ENCODE results near the gene NPM1. TPM values are rescaled to one million over a fixed set of nuclear protein-coding genes. Genes with fewer than 3 reads are reported as not detected.
A peak's percentile ranks its signal among the peaks of the same experiment; 100 is the strongest.
"Not testable (repeated sequence)": the region's sequence is repeated elsewhere in the genome, so short reads cannot be mapped to it uniquely, and the experiment has no call there.

Gene NPM1
- total RNA-seq, 2 donors from 2014 or later, result 1,349 to 2,333 TPM

DNA sequence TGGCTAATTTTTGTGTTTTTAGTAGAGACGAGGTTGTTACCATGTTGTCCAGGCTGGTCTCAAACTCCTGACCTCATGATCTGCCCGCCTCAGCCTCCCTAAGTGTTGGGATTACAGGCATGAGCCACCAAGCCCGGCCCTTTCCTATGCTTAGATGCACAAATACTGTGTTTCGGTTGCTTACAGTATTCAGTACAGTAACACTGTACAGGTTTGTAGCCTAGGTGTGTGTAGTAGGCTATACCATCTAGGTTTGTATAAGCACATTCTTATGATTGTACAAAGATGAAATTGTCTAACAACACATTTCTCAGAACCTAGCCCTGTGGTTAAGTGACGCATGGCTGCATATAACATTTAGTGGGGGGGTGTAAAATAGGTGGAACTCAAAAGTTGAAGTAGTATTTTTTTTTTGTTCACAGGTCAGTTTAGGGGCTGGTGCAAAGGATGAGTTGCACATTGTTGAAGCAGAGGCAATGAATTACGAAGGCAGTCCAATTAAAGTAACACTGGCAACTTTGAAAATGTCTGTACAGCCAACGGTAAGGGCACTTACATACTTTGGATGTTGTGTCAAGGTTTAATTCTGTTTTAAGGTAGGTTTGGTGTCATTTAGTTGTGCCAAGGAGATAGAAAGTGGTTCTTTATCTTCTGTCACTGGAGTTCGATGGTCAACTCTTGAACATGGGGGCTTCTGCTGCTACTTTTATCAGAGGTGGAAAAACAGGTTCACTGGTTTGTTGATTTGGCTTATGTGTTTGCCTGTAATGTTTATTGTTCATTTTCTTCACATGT is 3.4 kb downstream of the NPM1 start:
- Mint-ChIP-seq H3K27ac (peak overlapping the region; percentile 89 to 96), H3K27me3 (no peaks in the 10 kb centered on the region), H3K36me3 (peaks cover 52% of the 10 kb centered on the region), H3K9me3 (no peaks in the 10 kb centered on the region), H3K4me1 (ENCODE audit: low read depth in 2 of 2) (peaks cover 53 to 68% of the 10 kb centered on the region in 2 donors), H3K4me3 (peak overlapping the region; percentile 86)
- ATAC-seq (no peak), DNase-seq (ENCODE audit: low spot score) (no peak)

DNA sequence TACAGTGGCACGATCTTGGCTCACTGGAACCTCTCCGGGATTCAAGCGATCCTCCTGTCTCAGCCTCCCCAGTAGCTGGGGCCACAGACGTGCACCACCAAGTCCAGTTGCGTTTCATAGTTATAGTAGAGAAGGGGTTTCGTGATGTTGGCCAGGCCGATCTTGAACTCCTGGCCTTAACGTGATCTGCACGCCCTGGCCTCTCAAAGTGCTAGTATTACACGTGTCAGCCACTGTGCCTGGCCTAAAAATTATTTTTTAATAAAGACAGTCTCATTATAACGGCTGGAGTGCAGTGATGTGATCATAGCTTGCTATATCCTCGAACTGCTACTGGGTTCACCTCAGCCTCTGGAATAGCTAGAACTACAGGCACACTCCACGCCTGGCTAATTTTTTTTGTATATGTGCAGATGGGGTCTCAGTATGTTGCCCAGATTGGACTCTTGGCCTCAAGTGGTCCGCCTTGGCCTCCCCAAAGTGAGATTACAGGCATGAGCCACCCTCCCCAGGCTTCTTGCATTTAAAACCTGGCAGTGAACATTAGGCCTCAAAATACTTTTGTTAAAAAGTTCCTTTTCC is 4.4 kb downstream of the NPM1 start:
- peak overlapping the region; percentile 19 to 78 for H3K27ac Mint-ChIP-seq
- H3K9me3 Mint-ChIP-seq, result no peaks in the 10 kb centered on the region
- peaks cover 55% of the 10 kb centered on the region for H3K36me3 Mint-ChIP-seq
- no peaks in the 10 kb centered on the region for H3K27me3 Mint-ChIP-seq
- DNase-seq (ENCODE audit: low spot score) (no peak), ATAC-seq (no peak)
- H3K4me3 Mint-ChIP-seq, result peak overlapping the region; percentile 57
- peaks cover 55 to 67% of the 10 kb centered on the region in 2 donors for H3K4me1 Mint-ChIP-seq (ENCODE audit: low read depth in 2 of 2)

DNA sequence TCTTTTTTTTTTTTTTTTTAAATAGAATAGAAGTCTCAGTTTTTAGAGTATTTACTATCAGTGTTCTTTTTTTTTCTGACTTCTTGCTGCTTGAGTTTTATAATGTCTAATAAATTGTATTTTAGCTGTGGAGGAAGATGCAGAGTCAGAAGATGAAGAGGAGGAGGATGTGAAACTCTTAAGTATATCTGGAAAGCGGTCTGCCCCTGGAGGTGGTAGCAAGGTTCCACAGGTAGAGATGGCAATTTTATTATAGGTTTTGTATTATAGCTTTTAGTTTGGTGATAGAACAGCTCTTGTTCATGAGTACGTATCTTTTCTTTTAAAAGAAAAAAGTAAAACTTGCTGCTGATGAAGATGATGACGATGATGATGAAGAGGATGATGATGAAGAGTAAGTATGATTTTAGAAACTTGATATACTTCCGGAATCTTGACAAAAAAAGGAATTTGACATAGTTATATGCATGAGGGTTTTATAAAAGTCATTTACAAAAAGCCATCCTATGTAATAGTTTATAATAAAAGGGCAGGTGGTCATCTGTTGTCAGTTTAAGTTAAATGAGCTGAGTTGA is 5.0 kb downstream of the NPM1 start:
- ATAC-seq (no peak), DNase-seq (ENCODE audit: low spot score) (no peak)
- H3K36me3 Mint-ChIP-seq, result peaks cover 58% of the 10 kb centered on the region
- no peaks in the 10 kb centered on the region for H3K27me3 Mint-ChIP-seq
- no peaks in the 10 kb centered on the region for H3K9me3 Mint-ChIP-seq
- peak overlapping the region; percentile 57 for H3K4me3 Mint-ChIP-seq
- peak overlapping the region; percentile 19 to 78 for H3K27ac Mint-ChIP-seq
- peaks cover 55 to 65% of the 10 kb centered on the region in 2 donors for H3K4me1 Mint-ChIP-seq (ENCODE audit: low read depth in 2 of 2)

DNA sequence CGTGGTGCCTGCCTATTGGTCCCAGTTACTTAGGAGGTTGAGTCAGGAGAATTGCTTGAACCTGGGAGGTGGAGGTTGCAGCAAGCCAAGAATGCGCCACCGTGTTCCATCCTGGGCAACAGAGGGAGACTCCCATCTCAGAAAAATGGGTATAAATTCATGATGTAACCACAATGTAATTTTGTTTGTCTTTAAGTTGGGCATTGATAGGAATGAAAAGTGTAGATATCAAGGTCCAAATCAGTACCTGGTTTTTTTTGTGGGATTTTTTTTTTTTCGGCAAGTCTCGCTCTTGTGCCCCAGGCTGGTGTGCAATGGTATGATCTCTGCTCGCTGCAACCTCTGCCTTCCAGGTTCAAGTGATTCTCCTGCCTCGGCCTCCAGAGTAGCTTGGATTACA is 7.4 kb downstream of the NPM1 start:
- Mint-ChIP-seq H3K27ac (peak overlapping the region; percentile 22 to 33), H3K36me3 (peaks cover 51% of the 10 kb centered on the region), H3K9me3 (no peaks in the 10 kb centered on the region), H3K27me3 (no peaks in the 10 kb centered on the region), H3K4me1 (ENCODE audit: low read depth in 2 of 2) (peaks cover 45 to 60% of the 10 kb centered on the region in 2 donors), H3K4me3 (peak overlapping the region; percentile 41)
- ATAC-seq (no peak), DNase-seq (ENCODE audit: low spot score) (no peak)

DNA sequence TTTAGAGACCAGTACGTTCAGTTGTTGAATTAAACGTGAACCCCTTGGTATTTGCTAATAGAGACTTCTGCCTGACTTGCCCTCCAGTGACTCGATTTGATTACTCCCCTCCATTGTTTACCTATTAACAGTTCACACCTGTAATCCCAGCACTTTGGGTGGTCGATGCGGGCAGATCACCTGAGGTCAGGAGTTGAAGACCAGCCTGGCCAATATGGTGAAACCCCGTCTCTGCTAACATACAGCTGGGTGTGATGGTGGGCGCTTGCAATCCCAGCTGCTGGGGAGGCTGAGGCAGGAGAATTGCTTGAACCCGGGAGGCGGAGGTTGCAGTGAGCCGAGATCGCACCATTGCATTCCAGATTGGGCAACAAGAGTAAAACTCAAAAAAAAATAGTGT is 8.9 kb downstream of the NPM1 start:
- peaks cover 31 to 46% of the 10 kb centered on the region in 2 donors for H3K4me1 Mint-ChIP-seq (ENCODE audit: low read depth in 2 of 2)
- peaks cover 41% of the 10 kb centered on the region for H3K36me3 Mint-ChIP-seq
- H3K9me3 Mint-ChIP-seq; ATAC-seq; DNase-seq (ENCODE audit: low spot score); H3K4me3 Mint-ChIP-seq; H3K27ac Mint-ChIP-seq; H3K27me3 Mint-ChIP-seq: not testable (repeated sequence)

DNA sequence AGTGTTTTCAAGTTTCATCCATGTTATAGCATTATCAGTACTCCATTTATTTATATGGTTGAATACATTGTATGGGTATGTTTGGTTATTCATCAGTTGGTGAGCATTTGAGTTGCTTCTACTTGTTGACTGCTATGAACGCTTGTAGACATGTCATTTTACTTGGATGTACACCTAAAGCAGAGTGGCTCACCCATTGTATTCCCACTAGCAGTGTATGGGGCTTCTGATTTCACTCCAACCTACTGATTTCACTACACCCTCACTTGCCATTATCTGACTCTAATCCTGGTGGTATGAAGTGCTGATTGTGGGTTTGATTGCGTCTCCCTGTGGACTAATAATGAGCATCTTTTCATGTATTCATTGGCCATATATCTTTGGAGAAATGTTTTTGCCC is 9.5 kb downstream of the NPM1 start:
- Mint-ChIP-seq H3K4me1 (ENCODE audit: low read depth in 2 of 2) (peaks cover 31 to 46% of the 10 kb centered on the region in 2 donors), H3K4me3 (peak overlapping the region; percentile 23), H3K27me3 (no peaks in the 10 kb centered on the region), H3K9me3 (no peaks in the 10 kb centered on the region), H3K36me3 (peaks cover 41% of the 10 kb centered on the region), H3K27ac (no peak overlapping the region)
- ATAC-seq, result peak in 1 of 2 donors; percentile 31
- DNase-seq (ENCODE audit: low spot score), result no peak

DNA sequence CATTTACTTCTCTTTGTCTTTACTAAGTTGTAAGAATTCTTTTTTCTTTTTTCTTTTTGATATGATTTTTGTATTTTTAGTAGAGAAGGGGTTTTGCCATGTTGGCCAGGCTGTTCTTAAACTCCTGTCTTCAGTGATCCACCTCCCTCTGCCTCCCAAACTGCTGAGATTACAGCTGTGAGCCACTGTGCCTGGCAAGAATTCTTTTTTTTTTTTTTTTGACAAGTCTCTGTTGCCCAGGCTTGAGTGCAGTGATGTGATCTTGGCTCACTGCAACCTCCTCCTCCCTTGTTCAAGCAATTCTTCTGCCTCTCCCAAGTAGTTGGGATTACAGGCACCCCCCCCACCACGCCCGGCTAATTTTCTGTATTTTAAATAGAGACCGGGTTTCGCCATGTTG is 9.9 kb downstream of the NPM1 start:
- peaks cover 37% of the 10 kb centered on the region for H3K36me3 Mint-ChIP-seq
- H3K4me1 Mint-ChIP-seq (ENCODE audit: low read depth in 2 of 2), result peaks cover 28 to 43% of the 10 kb centered on the region in 2 donors
- no peak overlapping the region for H3K4me3 Mint-ChIP-seq
- H3K27ac Mint-ChIP-seq, result no peak overlapping the region
- H3K9me3 Mint-ChIP-seq, result no peaks in the 10 kb centered on the region
- H3K27me3 Mint-ChIP-seq, result no peaks in the 10 kb centered on the region
- no peak for DNase-seq (ENCODE audit: low spot score)
- no peak for ATAC-seq

DNA sequence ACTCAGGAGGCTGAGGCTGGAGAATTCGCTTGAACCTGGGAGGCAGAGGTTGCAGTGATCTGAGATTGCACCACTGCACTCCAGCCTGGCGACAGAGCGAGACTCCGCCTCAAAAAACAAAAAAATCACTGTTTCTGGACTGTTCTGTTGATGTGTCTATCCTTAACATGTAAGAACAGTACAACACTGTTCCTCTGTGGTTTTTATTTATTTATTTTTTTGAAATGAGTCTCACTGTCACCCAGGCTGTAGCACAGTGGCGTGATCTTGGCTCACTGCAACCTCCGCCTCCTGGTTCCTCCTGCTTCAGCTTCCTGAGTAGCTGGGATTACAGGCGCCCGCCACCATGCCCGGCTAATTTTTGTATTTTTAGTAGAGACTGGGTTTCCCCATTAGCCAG is 11.0 kb downstream of the NPM1 start:
- peaks cover 20 to 32% of the 10 kb centered on the region in 2 donors for H3K4me1 Mint-ChIP-seq (ENCODE audit: low read depth in 2 of 2)
- H3K9me3 Mint-ChIP-seq; DNase-seq (ENCODE audit: low spot score); H3K27me3 Mint-ChIP-seq: not testable (repeated sequence)
- ATAC-seq, result peak; percentile 33 to 43
- H3K36me3 Mint-ChIP-seq, result peaks cover 26% of the 10 kb centered on the region
- peak overlapping the region in 1 of 2 donors; percentile 33 for H3K27ac Mint-ChIP-seq
- H3K4me3 Mint-ChIP-seq, result peak overlapping the region; percentile 17

DNA sequence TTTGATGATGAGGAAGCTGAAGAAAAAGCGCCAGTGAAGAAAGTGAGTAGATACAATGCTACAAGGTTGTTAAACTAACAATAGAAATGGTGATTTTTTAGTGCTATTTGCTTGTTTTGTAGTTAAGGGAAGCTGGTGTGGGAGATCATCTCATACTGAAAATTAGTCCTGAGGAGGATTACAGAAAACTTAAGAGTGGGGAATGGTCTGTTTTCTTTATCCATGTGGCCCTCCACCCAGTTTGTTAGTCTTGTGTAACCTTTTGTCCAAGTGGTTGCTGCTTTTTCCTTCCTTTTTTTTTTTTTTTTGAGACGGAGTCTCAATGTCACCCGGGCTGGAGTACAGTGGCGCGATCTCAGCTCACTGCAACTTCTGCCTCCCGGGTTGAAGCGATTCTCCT is 12.5 kb downstream of the NPM1 start:
- peak overlapping the region in 1 of 2 donors; percentile 35 for H3K27ac Mint-ChIP-seq
- H3K4me1 Mint-ChIP-seq (ENCODE audit: low read depth in 2 of 2), result peaks cover 20 to 32% of the 10 kb centered on the region in 2 donors

DNA sequence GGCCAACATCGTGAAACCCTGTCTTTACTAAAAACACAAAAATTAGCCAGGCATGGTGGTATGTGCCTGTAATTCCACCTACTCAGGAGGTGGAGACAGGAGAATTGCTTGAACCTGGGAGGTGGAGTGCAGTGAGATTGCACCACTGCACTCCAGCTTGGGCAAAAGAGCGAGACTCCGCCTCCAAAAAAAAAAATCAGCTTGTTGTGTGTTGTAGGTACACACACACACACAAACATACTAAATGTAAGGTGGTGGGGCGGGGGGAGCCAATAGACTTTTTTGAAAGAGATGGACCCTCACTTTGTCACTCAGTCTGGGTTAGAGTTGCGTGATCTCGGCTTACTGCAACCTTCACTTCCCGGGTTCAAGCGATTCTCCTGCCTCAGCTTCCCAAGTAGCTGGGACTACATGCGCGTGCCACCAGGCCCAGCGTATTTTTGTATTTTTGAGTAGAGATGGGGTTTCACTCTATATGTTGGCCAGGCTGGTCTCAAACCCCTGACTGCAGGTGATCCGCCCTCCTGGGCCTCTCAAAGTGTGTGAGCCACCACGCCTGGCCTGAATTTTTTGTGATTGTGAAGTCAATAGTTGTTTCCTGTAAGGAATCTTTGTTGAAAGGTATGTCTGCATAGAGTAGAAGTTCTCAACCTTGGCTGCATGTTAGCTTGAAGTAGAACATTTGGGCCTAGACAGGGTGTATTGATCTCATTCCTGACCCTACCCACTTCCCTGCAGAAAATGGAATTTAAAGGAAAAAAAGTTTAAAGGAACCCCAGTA is 13.7 kb downstream of the NPM1 start:
- Mint-ChIP-seq H3K36me3 (peaks cover 31% of the 10 kb centered on the region), H3K9me3 (no peaks in the 10 kb centered on the region), H3K4me1 (ENCODE audit: low read depth in 2 of 2) (peaks cover 25 to 36% of the 10 kb centered on the region in 2 donors), H3K27ac (no peak overlapping the region), H3K27me3 (no peaks in the 10 kb centered on the region), H3K4me3 (no peak overlapping the region)
- ATAC-seq (no peak), DNase-seq (ENCODE audit: low spot score) (no peak)

More for the DNA sequence above, 12.5 kb downstream of the NPM1 start:
- H3K27me3 Mint-ChIP-seq, result no peaks in the 10 kb centered on the region
- ATAC-seq, result no peak
- H3K4me3 Mint-ChIP-seq, result no peak overlapping the region
- H3K9me3 Mint-ChIP-seq, result no peaks in the 10 kb centered on the region
- peaks cover 25% of the 10 kb centered on the region for H3K36me3 Mint-ChIP-seq
- DNase-seq (ENCODE audit: low spot score), result no peak

DNA sequence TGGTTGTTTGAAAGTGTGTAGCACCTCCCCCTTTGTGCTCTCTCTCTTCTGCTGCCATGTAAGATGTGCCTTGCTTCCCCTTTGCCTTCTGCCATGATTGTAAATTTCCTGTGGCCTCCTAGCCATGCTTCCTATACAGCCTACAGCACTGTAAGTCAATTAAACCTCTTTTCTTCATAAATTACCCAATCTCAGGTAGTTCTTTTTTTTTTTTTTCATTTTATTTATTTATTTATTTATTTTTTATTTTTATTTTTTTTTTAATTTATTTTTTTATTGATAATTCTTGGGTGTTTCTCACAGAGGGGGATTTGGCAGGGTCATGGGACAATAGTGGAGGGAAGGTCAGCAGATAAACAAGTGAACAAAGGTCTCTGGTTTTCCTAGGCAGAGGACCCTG is 15.1 kb downstream of the NPM1 start:
- H3K4me3 Mint-ChIP-seq; H3K27ac Mint-ChIP-seq; ATAC-seq; DNase-seq (ENCODE audit: low spot score); H3K9me3 Mint-ChIP-seq; H3K27me3 Mint-ChIP-seq: not testable (repeated sequence)
- Mint-ChIP-seq H3K36me3 (peaks cover 39% of the 10 kb centered on the region), H3K4me1 (ENCODE audit: low read depth in 2 of 2) (peaks cover 21 to 40% of the 10 kb centered on the region in 2 donors)

DNA sequence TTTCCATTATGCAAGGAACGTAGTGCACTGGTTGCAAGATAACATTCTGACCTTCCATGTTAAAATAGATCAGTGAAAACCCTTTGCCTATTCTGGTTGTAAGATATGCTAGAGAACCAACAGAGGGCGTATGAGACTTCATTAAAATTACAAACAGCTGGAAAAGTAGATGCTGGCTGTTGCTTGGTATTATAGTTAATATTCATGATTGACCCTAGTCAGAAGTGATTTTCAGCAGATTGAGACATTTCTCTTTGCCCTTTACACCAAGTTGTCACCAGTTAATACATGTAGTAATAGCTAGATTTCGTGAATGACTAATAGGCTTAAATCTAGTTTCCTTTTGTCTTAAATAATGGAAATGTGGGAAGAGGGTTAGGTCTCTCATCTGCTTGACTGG is 18.0 kb downstream of the NPM1 start:
- Mint-ChIP-seq H3K4me1 (ENCODE audit: low read depth in 2 of 2) (peaks cover 18 to 30% of the 10 kb centered on the region in 2 donors), H3K9me3 (no peaks in the 10 kb centered on the region)

DNA sequence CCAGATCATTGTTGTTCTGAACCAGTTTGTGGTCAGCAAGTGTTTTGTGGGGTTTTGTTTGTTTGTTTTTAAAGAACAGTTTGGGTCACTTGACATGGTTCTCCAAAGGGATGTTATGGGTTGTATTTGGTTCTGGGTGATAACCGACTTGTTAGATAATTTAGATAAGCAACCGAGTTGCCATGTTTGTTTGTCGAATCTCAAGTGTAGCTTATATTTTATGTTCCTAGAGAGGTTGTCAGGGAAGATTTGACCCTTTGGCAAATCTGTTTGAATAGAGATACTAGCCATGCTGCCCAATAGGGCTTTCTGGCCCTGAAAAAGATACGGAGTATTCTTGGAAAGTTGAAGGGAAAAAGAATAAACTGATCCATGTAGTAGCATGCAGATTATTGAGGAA is 19.6 kb downstream of the NPM1 start:
- H3K9me3 Mint-ChIP-seq, result no peaks in the 10 kb centered on the region
- no peaks in the 10 kb centered on the region for H3K27me3 Mint-ChIP-seq
- H3K36me3 Mint-ChIP-seq, result peaks cover 46% of the 10 kb centered on the region
- H3K4me3 Mint-ChIP-seq, result no peak overlapping the region
- H3K4me1 Mint-ChIP-seq (ENCODE audit: low read depth in 2 of 2), result peaks cover 18 to 34% of the 10 kb centered on the region in 2 donors
- H3K27ac Mint-ChIP-seq, result peak overlapping the region; percentile 18 to 24
- ATAC-seq, result no peak
- DNase-seq (ENCODE audit: low spot score), result no peak

More for the DNA sequence above, 18.0 kb downstream of the NPM1 start:
- peak overlapping the region; percentile 18 to 48 for H3K27ac Mint-ChIP-seq
- H3K27me3 Mint-ChIP-seq, result no peaks in the 10 kb centered on the region
- no peak overlapping the region for H3K4me3 Mint-ChIP-seq
- DNase-seq (ENCODE audit: low spot score) (no peak), ATAC-seq (no peak)
- peaks cover 37% of the 10 kb centered on the region for H3K36me3 Mint-ChIP-seq

All from natural killer cell treated with Interleukin-12 subunit alpha and Interleukin-12 subunit beta and Interleukin-15 and Interleukin-18, amount 100 ng/mL, for 72 hours (primary cell).